ENCODE data around the gene SLC4A5.

DNA sequence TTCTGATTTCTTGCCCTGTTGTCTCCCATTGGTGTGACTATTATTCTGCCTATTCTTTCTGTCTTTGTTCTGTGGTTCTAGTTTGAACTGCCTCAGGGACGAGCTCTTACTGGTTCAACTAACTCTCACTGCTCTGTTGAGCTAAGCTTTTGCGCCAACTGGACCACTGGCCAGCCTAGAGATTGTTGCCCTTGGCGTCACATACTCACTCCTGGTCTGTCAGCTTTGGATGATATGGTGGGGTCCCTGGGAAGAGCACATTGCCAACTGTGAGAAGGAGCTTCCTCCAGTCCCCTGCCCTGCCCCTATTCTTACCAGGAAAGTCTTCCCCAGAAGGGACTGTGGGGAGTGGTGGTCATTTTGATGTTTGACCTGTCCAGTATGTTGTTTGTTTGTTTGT, 138.8 kb downstream of the SLC4A5 start:
- TF ChIP-seq, protein P1, sequence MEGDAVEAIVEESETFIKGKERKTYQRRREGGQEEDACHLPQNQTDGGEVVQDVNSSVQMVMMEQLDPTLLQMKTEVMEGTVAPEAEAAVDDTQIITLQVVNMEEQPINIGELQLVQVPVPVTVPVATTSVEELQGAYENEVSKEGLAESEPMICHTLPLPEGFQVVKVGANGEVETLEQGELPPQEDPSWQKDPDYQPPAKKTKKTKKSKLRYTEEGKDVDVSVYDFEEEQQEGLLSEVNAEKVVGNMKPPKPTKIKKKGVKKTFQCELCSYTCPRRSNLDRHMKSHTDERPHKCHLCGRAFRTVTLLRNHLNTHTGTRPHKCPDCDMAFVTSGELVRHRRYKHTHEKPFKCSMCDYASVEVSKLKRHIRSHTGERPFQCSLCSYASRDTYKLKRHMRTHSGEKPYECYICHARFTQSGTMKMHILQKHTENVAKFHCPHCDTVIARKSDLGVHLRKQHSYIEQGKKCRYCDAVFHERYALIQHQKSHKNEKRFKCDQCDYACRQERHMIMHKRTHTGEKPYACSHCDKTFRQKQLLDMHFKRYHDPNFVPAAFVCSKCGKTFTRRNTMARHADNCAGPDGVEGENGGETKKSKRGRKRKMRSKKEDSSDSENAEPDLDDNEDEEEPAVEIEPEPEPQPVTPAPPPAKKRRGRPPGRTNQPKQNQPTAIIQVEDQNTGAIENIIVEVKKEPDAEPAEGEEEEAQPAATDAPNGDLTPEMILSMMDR (IDR thresholded peaks at IDR 0.05 in 8 of 11, conservative IDR thresholded peaks at IDR 0.05 in 3 of 11), result no peak
- no peak for TF ChIP-seq POLR2AphosphoS5 (IDR thresholded peaks at IDR 0.05)
- no peak for TF ChIP-seq POLR2A (IDR thresholded peaks at IDR 0.05)
